H1 (cell line): ENCODE data around the gene PPP1R12B. TPM values are rescaled to one million over a fixed set of nuclear protein-coding genes. Genes with fewer than 3 reads are reported as not detected.

ENCODE experiments used
- CTCF ChIA-PET: fragments of 300-600 bp; sonication (Branson Sonifier 250); formaldehyde crosslinking; loops from one replicate; lab custom pipeline; 2021; ENCODE audit not compliant: partially characterized antibody; lab: Charles Lee
- POLR2A ChIA-PET: fragments of 300-600 bp; sonication (Branson Sonifier 250); formaldehyde crosslinking; loops from one replicate; lab custom pipeline; 2021; ENCODE audit warnings: inconsistent platforms; ENCODE audit not compliant: partially characterized antibody; lab: Charles Lee
- DNase-seq, 2 experiments: peaks; one replicate each; pipeline versions ENCODE4 v3.0.0 to v3.0.0-alpha.2; 2010 to 2022; ENCODE audit warnings: low spot score in 2 of 2, low read depth in 1 of 2, mixed read lengths in 1 of 2
- FAIRE-seq: peaks from 2 replicates; lab custom pipeline; 2011; peaks lifted over from hg19 to GRCh38; lab: Jason Lieb, UNC
- H2AFZ ChIP-seq: 2 replicates; pipeline ENCODE4 v1.8.1; 2012; ENCODE audit warnings: low read length, inconsistent platforms
- H2AK5ac ChIP-seq: 2 replicates; pipeline ENCODE4 v1.6.1; 2013; ENCODE audit warnings: low read depth, low read length
- H2BK120ac ChIP-seq: replicated peaks from 2 replicates; pipeline ENCODE3; 2013; ENCODE audit warnings: low read depth, low read length, inconsistent platforms
- H2BK12ac ChIP-seq: 2 replicates; pipeline ENCODE4 v1.6.1; 2013; ENCODE audit warnings: low read depth, low read length
- H2BK15ac ChIP-seq: 2 replicates; pipeline ENCODE4 v1.6.1; 2013; ENCODE audit warnings: low read length
- H2BK20ac ChIP-seq: 2 replicates; pipeline ENCODE4 v1.6.1; 2013; ENCODE audit warnings: low read length
- H2BK5ac ChIP-seq: 2 replicates; pipeline ENCODE4 v1.6.1; 2013; ENCODE audit warnings: low read depth, low read length
- H3K14ac ChIP-seq: 2 replicates; pipeline ENCODE4 v1.6.1; 2013; ENCODE audit warnings: inconsistent platforms; ENCODE audit not compliant: insufficient read length
- H3K18ac ChIP-seq: 2 replicates; pipeline ENCODE4 v1.6.1; 2013; ENCODE audit warnings: low read length; ENCODE audit errors: extremely low read depth
- H3K23ac ChIP-seq: 2 replicates; pipeline ENCODE4 v1.6.1; 2013; ENCODE audit warnings: inconsistent platforms; ENCODE audit not compliant: insufficient read length
- H3K23me2 ChIP-seq: 2 replicates; pipeline ENCODE4 v1.6.1; 2013; ENCODE audit warnings: low read depth, low read length
- H3K27ac ChIP-seq: 2 replicates; pipeline ENCODE4 v1.6.1; 2011; ENCODE audit warnings: low read depth, low read length, inconsistent platforms
- H3K27me3 ChIP-seq, 4 experiments: replicated peaks in 1 of 4; 1 replicate in 1 of 4; 2 replicates in 3 of 4; pipeline versions ENCODE4 v1.6.1 to v1.8.1; 2011 to 2013; ENCODE audit warnings: low read length in 3 of 4, mild to moderate bottlenecking in 3 of 4, inconsistent platforms in 2 of 4, mixed read lengths in 2 of 4, moderate library complexity in 1 of 4; ENCODE audit not compliant: control insufficient read depth in 3 of 4, insufficient read depth in 3 of 4; ENCODE audit errors: extremely low read depth in 1 of 4
- H3K36me3 ChIP-seq, 4 experiments: 2 replicates each; pipeline versions ENCODE4 v1.6.1 to v1.8.1; 2011 to 2013; ENCODE audit warnings: mild to moderate bottlenecking in 4 of 4, low read length in 3 of 4, moderate library complexity in 2 of 4, control low read depth in 1 of 4, inconsistent platforms in 1 of 4; ENCODE audit not compliant: insufficient read depth in 4 of 4, control insufficient read depth in 2 of 4
- H3K4ac ChIP-seq: replicated peaks from 2 replicates; pipeline ENCODE3; 2013; ENCODE audit warnings: low read length, low read depth, mixed read lengths, inconsistent platforms; ENCODE audit not compliant: insufficient read length
- H3K4me1 ChIP-seq, 4 experiments: replicated peaks in 1 of 4; 1 replicate in 1 of 4; 2 replicates in 3 of 4; pipeline versions ENCODE4 v1.6.1 to v1.8.1; 2011 to 2013; ENCODE audit warnings: low read length in 3 of 4, inconsistent platforms in 2 of 4, mixed read lengths in 1 of 4; ENCODE audit not compliant: insufficient read depth in 4 of 4, control insufficient read depth in 3 of 4
- H3K4me2 ChIP-seq, 2 experiments: 2 replicates each; pipeline versions ENCODE4 v1.6.1 to v1.8.1; 2011 to 2013; ENCODE audit warnings: low read depth in 2 of 2, low read length in 2 of 2, control low read depth in 1 of 2, inconsistent platforms in 1 of 2, mild to moderate bottlenecking in 1 of 2; ENCODE audit not compliant: insufficient read depth in 1 of 2
- H3K4me3 ChIP-seq, 4 experiments: fragments of 200-600, 300-600 bp in 1 of 4; sonication (generic), shearing (Covaris generic), sonication (Bioruptor Twin) in 1 of 4; 2 replicates each; pipeline versions ENCODE4 v1.5.1 to v1.8.1; 2011 to 2016; ENCODE audit warnings: low read length in 4 of 4, low read depth in 3 of 4, control low read depth in 2 of 4, inconsistent platforms in 2 of 4, mild to moderate bottlenecking in 2 of 4, mixed read lengths in 1 of 4, moderate library complexity in 1 of 4; ENCODE audit not compliant: insufficient read depth in 2 of 4; ENCODE audit errors: extremely low read depth in 1 of 4
- H3K56ac ChIP-seq: replicated peaks from 2 replicates; pipeline ENCODE3; 2013; ENCODE audit warnings: low read depth, mild to moderate bottlenecking, mixed read lengths, low read length, inconsistent platforms; ENCODE audit not compliant: insufficient read length
- H3K79me1 ChIP-seq: 2 replicates; pipeline ENCODE4 v1.6.1; 2013; ENCODE audit warnings: low read depth, low read length, control low read depth
- H3K79me2 ChIP-seq, 2 experiments: 2 replicates each; pipeline versions ENCODE4 v1.6.1 to v1.8.1; 2012 to 2013; ENCODE audit warnings: low read length in 2 of 2, mild to moderate bottlenecking in 2 of 2, inconsistent platforms in 1 of 2; ENCODE audit not compliant: insufficient read depth in 2 of 2, control insufficient read depth in 1 of 2
- H3K9ac ChIP-seq, 4 experiments: replicated peaks in 1 of 4; 1 replicate in 1 of 4; 2 replicates in 3 of 4; pipeline versions ENCODE4 v1.6.1 to v1.8.1; 2011 to 2013; ENCODE audit warnings: low read depth in 3 of 4, low read length in 3 of 4, control low read depth in 2 of 4, mild to moderate bottlenecking in 2 of 4, moderate library complexity in 2 of 4, inconsistent platforms in 1 of 4; ENCODE audit errors: extremely low read depth in 1 of 4
- H3K9me3 ChIP-seq, 2 experiments: 2 replicates each; pipeline versions ENCODE4 v1.6.1 to v1.8.1; 2012 to 2013; ENCODE audit warnings: mild to moderate bottlenecking in 2 of 2, moderate library complexity in 2 of 2, control low read depth in 1 of 2, inconsistent platforms in 1 of 2, low read depth in 1 of 2, low read length in 1 of 2, mixed read lengths in 1 of 2; ENCODE audit not compliant: insufficient read depth in 2 of 2
- H4K20me1 ChIP-seq, 2 experiments: replicated peaks in 1 of 2; 2 replicates each; pipeline versions ENCODE3 to v1.8.1; 2011 to 2013; ENCODE audit warnings: inconsistent platforms in 2 of 2, low read length in 2 of 2, mild to moderate bottlenecking in 1 of 2; ENCODE audit not compliant: insufficient read depth in 2 of 2, control insufficient read depth in 1 of 2
- H4K5ac ChIP-seq: 2 replicates; pipeline ENCODE4 v1.6.1; 2013; ENCODE audit warnings: low read length, low read depth, mixed read lengths, inconsistent platforms; ENCODE audit not compliant: insufficient read length
- H4K8ac ChIP-seq: 2 replicates; pipeline ENCODE4 v1.8.0; 2013; ENCODE audit warnings: mild to moderate bottlenecking, moderate library complexity, low read length, inconsistent platforms; ENCODE audit not compliant: insufficient read depth; ENCODE audit errors: extremely low read depth
- H4K91ac ChIP-seq: replicated peaks from 2 replicates; pipeline ENCODE3; 2013; ENCODE audit warnings: low read length, mixed read lengths, inconsistent platforms; ENCODE audit not compliant: insufficient read length
- JUND ChIP-seq: IDR thresholded peaks from 2 replicates; pipeline ENCODE4 v1.6.1; 2011; ENCODE audit warnings: mild to moderate bottlenecking, improper control_type of control experiment, low read length
- KDM1A ChIP-seq: fragments of 200-600, 300-600 bp; sonication (generic); IDR thresholded peaks from 2 replicates; pipeline ENCODE4 v1.7.1; 2016; ENCODE audit warnings: mild to moderate bottlenecking, low read length, borderline replicate concordance
- KDM5A ChIP-seq: fragments of 200-600 bp; IDR thresholded peaks from 2 replicates; pipeline ENCODE4 v1.7.1; 2012; ENCODE audit warnings: mild to moderate bottlenecking, low read length, inconsistent platforms, mixed read lengths
- MAFK ChIP-seq: IDR thresholded peaks from 2 replicates; pipeline ENCODE4 v1.6.1; 2012; ENCODE audit warnings: low read depth, mild to moderate bottlenecking, improper control_type of control experiment, low read length
- POU5F1 ChIP-seq: IDR thresholded peaks from 2 replicates; pipeline ENCODE4 v1.6.1; 2011; ENCODE audit warnings: low read depth, mild to moderate bottlenecking, low read length, moderate library complexity
- RNF2 ChIP-seq: fragments of 200-900, 300-1000 bp; sonication (generic); IDR thresholded peaks from 2 replicates; pipeline ENCODE4 v1.7.1; 2016; ENCODE audit warnings: borderline replicate concordance, low read depth, mild to moderate bottlenecking, antibody characterized with exemption, low read length; ENCODE audit not compliant: poor library complexity, severe bottlenecking; ENCODE audit errors: missing control alignments
- SP1 ChIP-seq: IDR thresholded peaks from 2 replicates; pipeline ENCODE4 v1.6.1; 2011; ENCODE audit warnings: low read depth, low read length
- TBP ChIP-seq: IDR thresholded peaks from 2 replicates; pipeline ENCODE4 v1.6.1; 2011; ENCODE audit warnings: low read depth, low read length, improper control_type of control experiment
- ZNF274 ChIP-seq: IDR thresholded peaks from 2 replicates; pipeline ENCODE4 v1.7.0; 2012; ENCODE audit warnings: low read length, borderline replicate concordance; ENCODE audit errors: extremely low read depth
- WGBS, 2 experiments: shearing (Covaris generic) in 1 of 2; methylation state at CpG; one replicate each; pipeline versions ENCODE4 v1.1.6 to v1.1.7; 2013 to 2015; ENCODE audit warnings: low lambda C conversion rate in 2 of 2, mixed read lengths in 2 of 2, inconsistent platforms in 1 of 2, low coverage in 1 of 2, missing lambda C conversion rate in 1 of 2; ENCODE audit not compliant: insufficient replicate concordance in 2 of 2, insufficient coverage in 1 of 2, insufficient read length in 1 of 2; ENCODE audit errors: extremely low coverage in 1 of 2, missing lambda C conversion rate in 1 of 2; 5-methylcytosine and 5-hydroxymethylcytosine counted together
- polyA plus RNA-seq, 7 experiments: library from polyadenylated mRNA; depleted of rRNA in 3 of 7; stranded (reverse) in 5 of 7; unstranded in 2 of 7; fragments of >200 nt in 5 of 7; fragments of 200-250 nt in 2 of 7; gene quantifications; 1 replicate in 5 of 7; 2 replicates in 1 of 7; 4 replicates in 1 of 7; pipeline versions ENCODE4 v1.2.1 to v1.2.3, GENCODE V29; 2011 to 2013; ENCODE audit warnings: missing spikeins in 2 of 7, mixed read lengths in 2 of 7
- total RNA-seq: library from RNA; stranded (reverse); fragmentation: NEBNext Ultra II Directional; extraction: Animal tissue kit (Norgen Biotek cat#: 25700); gene quantifications from 2 replicates; pipeline ENCODE4 v1.2.1, GENCODE V29; 2021

Gene PPP1R12B
- total and polyA plus RNA-seq, 2 of the 8 experiments (the other 6 are each of a cell fraction or from before 2014, with no cell fraction given) = 7.9 to 18.7 TPM

- Histone ChIP-seq H4K8ac (no peak overlapping the region), H3K9ac (no peak overlapping the region), H2BK20ac (no peak overlapping the region), H3K4me1 (peaks cover 6 to 15% (median 9%) of the 10 kb centered on the region in 4 experiments), H2BK15ac (0 out of 2 replicates have a peak overlapping the region, but pooled peaks have one; percentile 46), H2BK120ac (no peak overlapping the region), H3K79me1 (peaks cover 2% of the 10 kb centered on the region), H3K56ac (no peak overlapping the region), H4K91ac (no peak overlapping the region), H3K4me2 (no peak overlapping the region), H2BK12ac (no peak overlapping the region), H3K27me3 (no peaks in the 10 kb centered on the region), H3K23me2 (peaks cover 4% of the 10 kb centered on the region; the same call in 1 of the 2 replicates), H3K18ac (no peak overlapping the region), H2BK5ac (no peak overlapping the region), H3K23ac (no peak overlapping the region), H3K14ac (no peak overlapping the region), H3K4me3 (no peak overlapping the region), H2AFZ (no peak overlapping the region), H2AK5ac (no peak overlapping the region), H3K9me3 (no peaks in the 10 kb centered on the region), H3K27ac (no peak overlapping the region), H3K79me2 (no peaks in the 10 kb centered on the region), H4K20me1 (peaks cover 0 to 3% of the 10 kb centered on the region in 2 experiments), H3K4ac (no peak overlapping the region), H4K5ac (no peak overlapping the region), H3K36me3 (no peaks in the 10 kb centered on the region; a peak in 1 of 8 replicates)
- 90% methylated on average over 2 of the region's 2 CpGs; no CpG with 5 or more reads in 1 of the 2 experiments for WGBS, 2 experiments
- DNase-seq (no peak), FAIRE-seq (no peak)
- TF ChIP-seq POU5F1 = no peak
- no peak for TF ChIP-seq RNF2
- TF ChIP-seq ZNF274 = no peak
- no peak for TF ChIP-seq JUND
- no peak for TF ChIP-seq KDM5A
- no peak for TF ChIP-seq KDM1A
- no peak for TF ChIP-seq TBP
- no peak for TF ChIP-seq SP1
- no peak for TF ChIP-seq MAFK
- CTCF ChIA-PET = interaction anchor here (1.0 to 3.0 kb wide), 2 partner anchors 38 to 41 kb away, joined by 4 to 11 read pairs; no protein-coding TSS in a partner anchor
- POLR2A ChIA-PET = no interaction called here
Measured at GRCh38 chr1:202619505-202619904, 271.0 kb downstream of the PPP1R12B start.
